Thoracic aorta (tissue), 2 donors: Measurements from ENCODE around the gene GDF7. TPM values are rescaled to one million over a fixed set of nuclear protein-coding genes. Genes with fewer than 3 reads are reported as not detected.
A peak's percentile ranks its signal among the peaks of the same experiment; 100 is the strongest.

Experiments used
- ATAC-seq: fragments of 150-250 bp; one replicate; pipeline ENCODE4 v1.8.0; 2017; ENCODE audit warnings: low read depth; ENCODE audit not compliant: insufficient number of reproducible peaks, low FRiP score
- DNase-seq: peaks from one replicate; pipeline ENCODE4 v3.0.0-alpha.2; 2020; ENCODE audit warnings: low spot score
- H3K27ac ChIP-seq, 2 donors: fragments of 200-600 bp; sonication (generic); 1 replicate in 1 of 2; 2 replicates in 1 of 2; pipeline ENCODE4 v1.5.1; 2016; ENCODE audit warnings: mild to moderate bottlenecking in 2 of 2, moderate library complexity in 2 of 2
- H3K27me3 ChIP-seq: fragments of 200-600 bp; sonication (generic); replicated peaks from 2 replicates; pipeline ENCODE4 v1.6.0; 2016; ENCODE audit warnings: mild to moderate bottlenecking; ENCODE audit not compliant: insufficient read depth
- H3K36me3 ChIP-seq: fragments of 200-600 bp; sonication (generic); one replicate; pipeline ENCODE4 v1.5.1; 2016
- H3K4me1 ChIP-seq, 2 donors: fragments of 200-600 bp; sonication (generic); 1 replicate in 1 of 2; 2 replicates in 1 of 2; pipeline versions ENCODE4 v1.5.1 to v1.6.0; 2016; ENCODE audit warnings: low read depth in 2 of 2, mild to moderate bottlenecking in 1 of 2; ENCODE audit not compliant: control insufficient read depth in 1 of 2
- H3K4me3 ChIP-seq: fragments of 200-600 bp; sonication (generic); 2 replicates; pipeline ENCODE4 v1.5.1; 2016; ENCODE audit warnings: mild to moderate bottlenecking
- H3K9me3 ChIP-seq: fragments of 200-600 bp; sonication (generic); 2 replicates; pipeline ENCODE4 v1.5.1; 2016
- CTCF ChIP-seq: fragments of 200-600 bp; sonication (generic); IDR thresholded peaks from one replicate; pipeline ENCODE4 v1.5.1; 2019; ENCODE audit warnings: antibody characterized with exemption
- total RNA-seq, 2 donors: library from RNA; depleted of rRNA; stranded (reverse); fragments of >200 nt; gene quantifications; one replicate each; pipeline versions ENCODE4 v1.1.0 to v1.2.3, GENCODE V29; 2016

Gene GDF7
- 10 to 100 TPM; 39.7 to 40.7 TPM for total RNA-seq

DNA sequence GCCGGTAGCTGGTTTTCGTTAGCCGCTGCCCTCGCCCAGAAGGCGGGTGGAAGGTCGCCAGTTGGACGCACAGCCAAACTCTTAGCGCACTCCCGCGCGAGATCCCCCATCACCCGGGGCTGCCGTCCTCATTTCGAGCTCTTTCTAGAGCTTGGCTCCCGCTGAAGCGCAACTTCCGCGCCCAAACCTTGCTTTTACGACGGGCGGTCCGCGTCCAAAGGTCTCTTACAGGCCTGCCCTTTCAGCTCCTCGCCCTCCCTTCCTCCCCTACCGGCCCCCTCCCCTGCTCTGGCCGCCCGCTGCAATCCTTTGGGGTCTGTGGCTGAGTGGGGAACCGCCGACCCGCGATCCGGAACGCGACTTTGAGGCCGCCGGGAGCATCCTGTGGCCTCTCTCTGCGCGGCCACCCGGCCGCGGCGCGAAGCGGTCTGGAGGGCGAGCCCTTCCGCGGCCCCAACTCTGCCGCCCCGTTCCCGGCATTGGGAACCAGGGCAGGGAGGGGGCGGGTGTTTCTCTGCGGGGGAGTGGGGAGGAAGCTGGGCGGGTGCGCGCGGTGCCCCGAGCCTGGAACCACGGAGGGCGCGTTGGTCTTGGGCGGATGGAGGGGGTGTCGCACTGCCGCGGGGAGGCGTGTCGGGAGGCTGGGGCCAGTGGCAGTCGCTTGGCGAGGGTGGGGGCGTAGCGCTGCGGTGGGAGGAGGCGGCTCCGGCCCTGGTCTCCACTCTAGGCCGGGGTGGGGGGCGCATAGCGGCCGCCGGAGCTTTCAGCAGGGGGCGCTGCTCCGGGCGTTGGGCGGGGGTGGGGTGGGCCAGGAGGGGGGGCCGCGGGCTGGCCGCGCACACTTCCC, at the start of gene GDF7:
Gene GDF7, plus strand, starts transcription at position 841 of the 847 bp plus-strand sequence. CDS start 96 bp downstream, outside the sequence.
- H3K4me1 ChIP-seq = peaks cover 3 to 64% of the 10 kb centered on the region in 2 donors
- peak within 1 kb of the TSS; percentile 88 for H3K4me3 ChIP-seq
- ATAC-seq = peak; percentile 30
- H3K27me3 ChIP-seq = no peaks in the 10 kb centered on the region
- H3K9me3 ChIP-seq = no peaks in the 10 kb centered on the region
- peak within 1 kb of the TSS; percentile 99 for H3K27ac ChIP-seq
- H3K36me3 ChIP-seq = peaks cover 10% of the 10 kb centered on the region
- no peak for DNase-seq
- peak; percentile 54 for TF ChIP-seq CTCF

DNA sequence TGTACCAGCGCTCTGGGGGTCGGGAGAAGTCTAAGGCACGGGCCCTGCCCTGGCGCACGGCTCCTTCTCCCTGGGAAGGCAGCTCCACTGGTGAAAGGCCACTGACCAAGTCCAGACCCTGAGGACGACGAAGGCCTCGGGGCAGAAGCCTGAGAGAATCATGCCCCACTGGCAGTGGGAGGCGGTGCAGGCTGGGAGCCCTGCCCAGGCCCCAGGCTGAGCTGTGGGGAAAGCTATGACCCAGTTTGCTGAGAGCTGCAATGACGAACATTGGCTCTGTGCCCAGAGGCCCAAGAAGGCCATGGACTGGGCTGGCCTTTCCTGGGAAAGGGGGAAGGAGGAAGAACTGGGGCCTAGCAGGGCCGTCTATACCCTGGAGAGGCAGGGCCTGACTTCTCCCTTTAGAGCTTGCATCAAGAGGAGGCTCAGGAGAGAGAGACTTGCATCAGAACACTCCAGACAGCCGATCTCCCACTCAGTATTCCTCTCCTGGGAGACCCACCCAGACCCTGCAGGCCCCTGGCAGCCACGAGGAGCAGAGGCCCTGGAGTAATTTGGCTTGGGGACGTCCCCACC, 49.0 kb upstream of the GDF7 start:
- Histone ChIP-seq H3K36me3 (peaks cover 22% of the 10 kb centered on the region), H3K4me3 (peak overlapping the region; percentile 34), H3K9me3 (no peaks in the 10 kb centered on the region), H3K4me1 (peaks cover 37 to 78% of the 10 kb centered on the region in 2 donors), H3K27me3 (no peaks in the 10 kb centered on the region), H3K27ac (peak overlapping the region; percentile 99)
- TF ChIP-seq CTCF = peak; percentile 84
- ATAC-seq (peak; percentile 68), DNase-seq (peak; percentile 98)

- Histone ChIP-seq H3K27ac (peak overlapping the region; percentile 99), H3K9me3 (no peaks in the 10 kb centered on the region), H3K4me3 (peak overlapping the region; percentile 34), H3K27me3 (no peaks in the 10 kb centered on the region), H3K4me1 (peaks cover 37 to 74% of the 10 kb centered on the region in 2 donors), H3K36me3 (peaks cover 26% of the 10 kb centered on the region)
- no peak for TF ChIP-seq CTCF
- ATAC-seq = peak; percentile 4
- DNase-seq = no peak
These were observed 48.5 kb upstream of the GDF7 start for GRCh38 chr2:20618468-20618885.

DNA sequence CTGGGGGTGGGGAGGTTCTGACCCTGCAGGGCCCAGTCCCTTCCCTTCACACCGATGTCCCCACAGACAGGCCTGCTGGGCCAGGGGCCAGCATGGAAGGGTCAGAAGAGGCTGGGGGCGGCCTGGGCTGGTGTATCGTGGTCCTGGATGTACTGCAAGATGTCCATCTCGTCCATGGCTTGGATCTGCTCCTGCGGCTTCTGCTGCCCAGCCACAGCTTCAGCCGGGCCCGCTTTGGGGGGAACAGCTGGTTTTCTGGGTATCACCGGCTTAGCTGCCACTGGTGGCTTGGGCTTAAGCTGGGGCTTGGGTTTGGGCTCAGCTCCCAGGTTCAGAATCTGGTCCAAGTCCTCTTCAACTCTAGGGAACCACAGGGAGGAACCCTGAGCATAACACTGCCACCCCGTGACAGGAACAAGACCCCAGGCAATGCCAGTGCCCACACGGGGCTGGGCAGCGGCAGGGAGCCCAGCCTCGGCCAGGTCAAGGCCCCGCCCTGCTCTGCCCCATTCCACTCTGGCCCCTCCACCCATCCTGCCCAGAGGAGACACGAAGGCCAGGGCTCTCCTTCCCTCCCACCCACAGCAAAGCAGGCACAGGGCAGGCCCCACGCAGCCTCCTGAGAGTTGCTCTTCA, 47.9 kb upstream of the GDF7 start:
- H3K4me1 ChIP-seq = peaks cover 37 to 73% of the 10 kb centered on the region in 2 donors

More for the DNA sequence above, 47.9 kb upstream of the GDF7 start:
- DNase-seq (no peak), ATAC-seq (no peak)
- Histone ChIP-seq H3K27ac (peak overlapping the region; percentile 99), H3K9me3 (no peaks in the 10 kb centered on the region), H3K27me3 (no peaks in the 10 kb centered on the region), H3K36me3 (peaks cover 32% of the 10 kb centered on the region), H3K4me3 (peak overlapping the region; percentile 34)
- TF ChIP-seq CTCF = no peak
